Measurements from ENCODE around the gene SSH2. TPM values are rescaled to one million over a fixed set of nuclear protein-coding genes. Genes with fewer than 3 reads are reported as not detected.

The SSH2 gene
- total RNA-seq, 4 donors from 2014 or later = 20.7 to 31.1 (median 23.1) TPM

GRCh38 chr17:29828676-29829284 lies 101.2 kb downstream of the SSH2 start:
- Histone ChIP-seq H3K9me3 (no peaks in the 10 kb centered on the region), H3K27ac (replicated peaks in 1 of 4) (no peak overlapping the region), H3K27me3 (no peaks in the 10 kb centered on the region), H3K4me1 (no peaks in the 10 kb centered on the region), H3K4me3 (no peak overlapping the region), H3K36me3 (no peaks in the 10 kb centered on the region)
- intact Hi-C loops (cut with DNase I) = no loop called here
- DNase-seq (ENCODE audit: extremely low spot score) = no peak
- WGBS = 76% methylated on average over 3 of the region's 3 CpGs
- no peak for TF ChIP-seq POLR2A (IDR thresholded peaks at IDR 0.05; ENCODE audit: low read depth)
- TF ChIP-seq POLR2AphosphoS5 (IDR thresholded peaks at IDR 0.05) = no peak
- no peak for TF ChIP-seq CTCF (IDR thresholded peaks at IDR 0.05)
- no peak for TF ChIP-seq EP300 (IDR thresholded peaks at IDR 0.05)

- DNase-seq (ENCODE audit: extremely low spot score) = no peak
- Histone ChIP-seq H3K4me3 (no peak overlapping the region), H3K27ac (replicated peaks in 1 of 4) (no peak overlapping the region), H3K9me3 (no peaks in the 10 kb centered on the region), H3K36me3 (no peaks in the 10 kb centered on the region), H3K4me1 (no peaks in the 10 kb centered on the region), H3K27me3 (no peaks in the 10 kb centered on the region)
- TF ChIP-seq EP300 (IDR thresholded peaks at IDR 0.05) (no peak), POLR2AphosphoS5 (IDR thresholded peaks at IDR 0.05) (no peak), POLR2A (IDR thresholded peaks at IDR 0.05; ENCODE audit: low read depth) (no peak), CTCF (IDR thresholded peaks at IDR 0.05) (no peak)
- intact Hi-C loops (cut with DNase I) = no loop called here
These were observed 102.8 kb downstream of the SSH2 start for GRCh38 chr17:29827179-29827578.

GRCh38 chr17:29826114-29826692 lies 103.8 kb downstream of the SSH2 start:
- no peaks in the 10 kb centered on the region for H3K4me1 ChIP-seq
- no peak overlapping the region for H3K27ac ChIP-seq (replicated peaks in 1 of 4)
- no peak for DNase-seq (ENCODE audit: extremely low spot score)
- no peaks in the 10 kb centered on the region for H3K36me3 ChIP-seq
- no peaks in the 10 kb centered on the region for H3K9me3 ChIP-seq
- TF ChIP-seq POLR2AphosphoS5 (IDR thresholded peaks at IDR 0.05) (no peak), CTCF (IDR thresholded peaks at IDR 0.05) (no peak), POLR2A (IDR thresholded peaks at IDR 0.05; ENCODE audit: low read depth) (no peak), EP300 (IDR thresholded peaks at IDR 0.05) (no peak)
- 89% methylated on average over 2 of the region's 2 CpGs for WGBS
- intact Hi-C loops (cut with DNase I) = no loop called here
- no peaks in the 10 kb centered on the region for H3K27me3 ChIP-seq
- H3K4me3 ChIP-seq = no peak overlapping the region

- Histone ChIP-seq H3K4me3 (no peak overlapping the region), H3K36me3 (no peaks in the 10 kb centered on the region), H3K27ac (replicated peaks in 1 of 4) (no peak overlapping the region), H3K27me3 (no peaks in the 10 kb centered on the region), H3K9me3 (no peaks in the 10 kb centered on the region), H3K4me1 (no peaks in the 10 kb centered on the region)
- 96% methylated on average over 3 of the region's 3 CpGs for WGBS
- DNase-seq (ENCODE audit: extremely low spot score) = no peak
- TF ChIP-seq CTCF (IDR thresholded peaks at IDR 0.05) (no peak), POLR2AphosphoS5 (IDR thresholded peaks at IDR 0.05) (no peak), EP300 (IDR thresholded peaks at IDR 0.05) (no peak), POLR2A (IDR thresholded peaks at IDR 0.05; ENCODE audit: low read depth) (no peak)
- intact Hi-C loops (cut with DNase I) = no loop called here
These were observed 104.4 kb downstream of the SSH2 start for GRCh38 chr17:29825604-29826003.

- Histone ChIP-seq H3K9me3 (no peaks in the 10 kb centered on the region), H3K27ac (replicated peaks in 1 of 4) (no peak overlapping the region), H3K4me3 (no peak overlapping the region), H3K4me1 (no peaks in the 10 kb centered on the region), H3K27me3 (no peaks in the 10 kb centered on the region), H3K36me3 (no peaks in the 10 kb centered on the region)
- WGBS = 92% methylated on average over 1 of the region's 1 CpG
- no peak for DNase-seq (ENCODE audit: extremely low spot score)
- TF ChIP-seq POLR2A (IDR thresholded peaks at IDR 0.05; ENCODE audit: low read depth) (no peak), CTCF (IDR thresholded peaks at IDR 0.05) (no peak), EP300 (IDR thresholded peaks at IDR 0.05) (no peak), POLR2AphosphoS5 (IDR thresholded peaks at IDR 0.05) (no peak)
- intact Hi-C loops (cut with DNase I) = no loop called here
These were observed 108.1 kb downstream of the SSH2 start for GRCh38 chr17:29821897-29822296.
